Activated CD4-positive, alpha-beta T cell treated with anti-CD3 and anti-CD28 coated beads for 24 hours (primary cell): Measurements from ENCODE around the gene AMOT.
"Not testable (repeated sequence)": the region's sequence is repeated elsewhere in the genome, so short reads cannot be mapped to it uniquely, and the experiment has no call there.

Source experiments
- DNase-seq, 2 donors: peaks; one replicate each; pipeline ENCODE4 v3.0.0-alpha.2; 2020; ENCODE audit warnings: low read depth in 2 of 2

Gene AMOT, protein sequence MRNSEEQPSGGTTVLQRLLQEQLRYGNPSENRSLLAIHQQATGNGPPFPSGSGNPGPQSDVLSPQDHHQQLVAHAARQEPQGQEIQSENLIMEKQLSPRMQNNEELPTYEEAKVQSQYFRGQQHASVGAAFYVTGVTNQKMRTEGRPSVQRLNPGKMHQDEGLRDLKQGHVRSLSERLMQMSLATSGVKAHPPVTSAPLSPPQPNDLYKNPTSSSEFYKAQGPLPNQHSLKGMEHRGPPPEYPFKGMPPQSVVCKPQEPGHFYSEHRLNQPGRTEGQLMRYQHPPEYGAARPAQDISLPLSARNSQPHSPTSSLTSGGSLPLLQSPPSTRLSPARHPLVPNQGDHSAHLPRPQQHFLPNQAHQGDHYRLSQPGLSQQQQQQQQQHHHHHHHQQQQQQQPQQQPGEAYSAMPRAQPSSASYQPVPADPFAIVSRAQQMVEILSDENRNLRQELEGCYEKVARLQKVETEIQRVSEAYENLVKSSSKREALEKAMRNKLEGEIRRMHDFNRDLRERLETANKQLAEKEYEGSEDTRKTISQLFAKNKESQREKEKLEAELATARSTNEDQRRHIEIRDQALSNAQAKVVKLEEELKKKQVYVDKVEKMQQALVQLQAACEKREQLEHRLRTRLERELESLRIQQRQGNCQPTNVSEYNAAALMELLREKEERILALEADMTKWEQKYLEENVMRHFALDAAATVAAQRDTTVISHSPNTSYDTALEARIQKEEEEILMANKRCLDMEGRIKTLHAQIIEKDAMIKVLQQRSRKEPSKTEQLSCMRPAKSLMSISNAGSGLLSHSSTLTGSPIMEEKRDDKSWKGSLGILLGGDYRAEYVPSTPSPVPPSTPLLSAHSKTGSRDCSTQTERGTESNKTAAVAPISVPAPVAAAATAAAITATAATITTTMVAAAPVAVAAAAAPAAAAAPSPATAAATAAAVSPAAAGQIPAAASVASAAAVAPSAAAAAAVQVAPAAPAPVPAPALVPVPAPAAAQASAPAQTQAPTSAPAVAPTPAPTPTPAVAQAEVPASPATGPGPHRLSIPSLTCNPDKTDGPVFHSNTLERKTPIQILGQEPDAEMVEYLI

DNA sequence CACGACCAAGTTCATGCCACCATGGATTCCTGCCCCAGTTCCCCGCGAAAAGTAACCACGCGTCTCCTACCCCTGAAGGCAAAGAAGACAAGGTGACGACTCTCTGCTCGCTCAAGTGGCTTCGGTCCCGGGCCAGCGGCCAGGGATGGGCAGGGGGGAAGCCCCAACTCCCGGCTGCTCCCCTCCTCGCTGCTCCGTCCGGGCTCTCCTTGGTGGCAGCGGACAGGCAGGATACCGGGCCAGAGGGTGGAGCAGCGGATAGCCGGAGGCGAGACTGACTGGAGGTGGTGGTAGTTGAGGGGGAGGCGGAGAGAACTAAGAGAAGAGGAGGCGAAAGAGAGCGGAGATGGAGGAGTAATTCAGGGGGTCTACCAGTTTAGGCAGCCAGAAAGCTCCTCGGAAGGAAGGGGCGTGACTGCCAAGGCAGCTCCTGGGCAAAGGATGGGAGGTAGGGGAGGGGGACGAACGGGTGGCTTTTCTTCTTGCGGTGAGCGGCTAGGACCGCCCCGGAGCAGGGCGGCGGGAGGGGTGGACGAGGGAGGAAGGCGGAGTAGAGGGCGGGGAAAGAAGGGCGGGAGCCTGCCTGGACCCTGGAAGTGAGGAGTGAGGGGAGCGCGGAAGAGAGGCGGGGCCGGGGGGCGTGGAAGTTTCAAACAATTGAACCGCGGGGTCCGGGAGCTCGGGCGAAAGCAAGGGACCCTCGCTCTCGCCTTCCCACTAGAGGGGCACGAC, at the start of gene AMOT:
TSS of gene AMOT (minus strand) at position 450 of the 732 bp plus-strand sequence. CDS start 17,705 bp downstream, outside the sequence.
- DNase-seq, result peak; percentile 24 to 30

DNA sequence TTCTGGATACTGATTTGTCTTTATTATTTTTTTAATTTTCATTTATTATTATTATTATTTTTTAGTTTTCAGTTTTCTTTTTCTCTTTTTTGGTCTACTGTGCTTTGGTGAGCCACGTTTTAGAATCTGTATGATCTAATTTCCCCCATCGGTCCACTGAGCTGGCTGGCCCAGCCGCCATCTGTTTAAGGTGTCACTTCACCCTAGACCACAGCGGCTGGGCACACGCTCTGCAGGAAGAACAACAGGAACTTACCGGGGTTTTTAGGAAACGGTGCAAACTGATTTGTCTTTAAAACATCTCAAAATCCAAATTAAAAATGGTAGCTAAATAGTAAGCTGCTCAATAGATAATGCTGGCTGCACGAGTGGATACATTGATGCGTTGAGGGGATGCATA, 48.8 kb upstream of the AMOT start:
- DNase-seq, result no peak

- no peak for DNase-seq
Observed at GRCh38 chrX:112888916-112889315, 48.3 kb upstream of the AMOT start.

DNA sequence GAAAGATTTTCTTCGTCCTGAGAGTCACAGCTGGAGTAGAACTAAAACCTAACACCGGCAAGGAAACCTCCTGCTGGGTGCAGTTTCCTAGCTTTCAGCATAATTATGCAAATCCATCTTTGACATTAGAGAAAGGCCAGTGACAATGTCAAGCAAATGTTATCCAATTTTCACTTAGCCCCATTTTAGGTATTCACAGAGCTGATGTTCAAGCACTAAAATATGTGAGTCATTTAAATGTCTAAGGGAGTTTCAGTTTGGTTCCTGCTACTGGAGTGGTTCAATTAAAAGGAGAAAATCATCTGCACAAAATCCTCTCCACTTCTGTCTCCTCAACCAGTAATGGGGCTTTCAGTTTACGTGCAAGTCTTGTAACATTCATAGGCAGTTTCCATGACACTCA, 37.1 kb upstream of the AMOT start:
- no peak for DNase-seq

GRCh38 chrX:112874614-112875013, 34.0 kb upstream of the AMOT start:
- DNase-seq, result no peak

DNA sequence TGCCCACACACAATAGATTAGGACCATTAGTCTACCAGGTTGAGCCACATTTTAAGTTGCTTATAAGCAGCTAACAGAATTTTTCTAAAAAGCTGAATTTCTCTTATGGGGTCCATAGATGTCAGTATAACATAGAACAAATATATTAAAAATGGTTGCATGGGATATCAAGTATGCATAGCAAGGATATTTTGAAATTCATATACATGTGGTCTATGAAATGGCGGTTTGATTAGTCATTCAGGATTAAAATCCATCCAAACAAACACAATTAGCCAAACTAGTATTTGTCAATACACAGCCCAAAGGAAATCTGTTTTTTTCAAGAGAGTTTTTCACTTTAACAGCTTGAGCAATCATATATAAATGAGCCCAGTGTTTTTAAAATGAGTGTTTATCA, 33.5 kb upstream of the AMOT start:
- DNase-seq, result no peak

DNA sequence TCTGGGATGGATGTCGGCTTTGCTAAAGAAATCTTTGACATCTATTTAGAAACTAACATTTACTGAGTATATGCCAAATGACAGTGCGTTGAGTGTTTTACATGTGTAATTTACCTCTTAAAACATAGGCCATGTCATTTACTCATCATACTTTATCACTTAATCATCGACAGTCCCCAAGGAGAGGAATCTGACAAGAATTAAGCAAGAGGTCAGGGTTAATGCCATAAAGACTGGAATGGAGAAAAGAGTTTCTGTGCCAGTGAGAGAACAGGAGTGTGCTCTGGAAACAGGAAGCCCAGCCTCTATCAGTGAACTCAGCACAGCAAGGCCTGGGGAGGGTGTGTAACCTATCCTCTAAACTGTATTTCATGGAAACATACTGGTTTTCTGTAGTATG, 28.0 kb upstream of the AMOT start:
- DNase-seq, result no peak

DNA sequence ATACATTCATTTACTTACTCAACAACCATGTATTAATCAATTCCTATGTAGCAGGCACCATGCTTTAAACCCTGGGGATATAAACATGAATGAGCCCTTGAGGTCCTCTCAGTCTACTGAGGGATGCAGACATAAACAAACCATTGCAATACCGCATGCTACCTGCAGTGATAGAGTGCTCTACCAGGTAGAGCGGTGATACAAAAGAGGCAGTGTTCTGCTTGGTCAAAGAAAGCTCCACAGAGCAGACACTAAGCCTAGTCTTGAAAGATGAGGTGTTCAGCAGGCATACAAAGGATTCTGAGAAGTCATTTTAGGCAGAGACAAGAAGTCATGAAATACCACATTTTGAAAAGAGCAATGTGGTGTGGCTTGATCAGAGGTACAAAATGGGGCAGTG, 26.9 kb upstream of the AMOT start:
- no peak for DNase-seq

- DNase-seq, result no peak
Observed at GRCh38 chrX:112866175-112866574, 25.5 kb upstream of the AMOT start.

- no peak for DNase-seq
Observed at GRCh38 chrX:112865464-112866025, 24.9 kb upstream of the AMOT start.

- no peak for DNase-seq
Observed at GRCh38 chrX:112863850-112864249, 23.2 kb upstream of the AMOT start.

GRCh38 chrX:112857478-112857878, 16.8 kb upstream of the AMOT start:
- DNase-seq, result no peak

DNA sequence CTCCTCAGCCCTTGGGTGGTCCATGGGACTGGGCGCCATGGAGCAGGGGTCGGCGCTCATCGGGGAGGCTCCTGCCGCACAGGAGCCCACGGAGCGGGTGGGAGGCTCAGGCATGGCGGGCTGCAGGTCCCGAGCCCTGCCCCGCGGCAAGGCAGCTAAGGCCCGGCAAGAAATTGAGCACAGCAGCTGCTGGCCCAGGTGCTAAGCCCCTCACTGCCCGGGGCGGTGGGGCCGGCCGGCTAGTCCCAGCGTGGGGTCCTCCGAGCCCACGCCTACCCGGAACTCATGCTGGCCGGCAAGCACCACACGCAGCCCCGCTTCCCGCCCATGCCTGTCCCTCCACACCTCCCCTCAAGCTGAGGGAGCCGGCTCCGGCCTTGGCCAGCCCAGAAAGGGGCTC, 14.3 kb upstream of the AMOT start:
- DNase-seq, result not testable (repeated sequence)

DNA sequence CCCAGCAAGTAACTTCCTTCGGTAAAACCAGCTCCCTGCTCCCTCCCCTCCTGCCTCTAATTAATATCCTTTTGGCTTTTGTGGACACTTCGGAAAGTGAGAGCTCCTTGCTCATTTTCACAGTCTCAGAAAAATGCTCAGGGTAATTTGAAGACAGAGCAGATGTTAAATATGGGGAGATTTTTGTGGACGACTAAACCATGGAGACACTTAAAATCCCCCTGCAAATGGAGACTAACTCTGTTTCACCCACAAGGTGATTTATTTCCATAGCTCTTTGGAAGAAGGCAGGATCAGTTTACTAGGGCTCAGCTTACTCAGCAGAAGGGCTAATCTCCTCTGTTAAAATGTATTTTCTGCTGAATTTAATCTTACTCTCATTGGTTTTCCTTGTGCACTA, 12.2 kb upstream of the AMOT start:
- no peak for DNase-seq

DNA sequence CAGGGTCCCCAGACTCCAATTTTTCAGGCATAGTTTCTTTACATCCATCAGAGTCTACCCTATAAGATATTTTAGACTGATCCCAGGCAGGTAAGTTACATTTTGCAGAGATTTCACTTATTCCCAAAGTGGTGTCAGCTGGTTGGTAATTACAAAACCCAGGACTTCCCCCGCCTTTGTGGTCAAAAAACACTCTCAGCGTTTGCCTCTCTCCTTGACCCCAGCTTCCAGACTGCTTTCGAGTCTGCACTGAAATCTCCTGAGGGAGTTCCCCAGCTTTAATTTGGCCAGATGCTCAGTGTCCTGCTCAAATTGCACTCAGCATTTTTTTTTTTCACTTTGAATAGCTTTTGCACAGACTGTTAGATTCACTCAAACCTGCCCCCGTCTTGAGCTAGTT, 11.2 kb upstream of the AMOT start:
- no peak for DNase-seq

DNA sequence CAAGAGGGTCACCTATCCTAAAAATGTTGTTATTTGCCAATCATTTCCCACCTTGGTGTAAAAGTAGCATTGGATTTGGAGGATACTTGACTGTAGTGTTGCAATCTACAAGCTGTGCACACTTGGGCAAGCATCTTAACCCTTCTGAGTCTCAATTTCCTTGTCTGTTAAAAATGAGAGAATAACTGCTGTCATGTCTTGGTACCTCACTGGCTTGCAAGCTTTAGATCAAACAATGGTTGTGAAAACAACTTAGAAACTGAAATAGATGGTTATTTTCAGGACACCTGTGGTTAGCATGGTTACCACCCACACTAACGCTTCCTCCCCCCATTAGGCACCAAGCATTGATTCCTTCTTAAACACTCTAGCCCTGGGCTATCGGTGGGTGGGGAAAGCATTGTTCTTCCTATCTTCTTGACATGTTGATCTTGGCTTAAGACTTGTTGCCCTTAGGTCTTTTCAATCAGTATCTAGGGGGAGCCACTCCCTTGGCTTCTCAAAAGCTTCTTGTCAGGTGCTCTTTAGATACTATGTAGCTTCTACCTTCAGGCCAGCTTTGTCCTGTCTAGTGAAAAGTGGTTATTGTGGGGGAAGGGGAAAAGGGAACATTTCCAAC, 10.6 kb upstream of the AMOT start:
- no peak for DNase-seq

DNA sequence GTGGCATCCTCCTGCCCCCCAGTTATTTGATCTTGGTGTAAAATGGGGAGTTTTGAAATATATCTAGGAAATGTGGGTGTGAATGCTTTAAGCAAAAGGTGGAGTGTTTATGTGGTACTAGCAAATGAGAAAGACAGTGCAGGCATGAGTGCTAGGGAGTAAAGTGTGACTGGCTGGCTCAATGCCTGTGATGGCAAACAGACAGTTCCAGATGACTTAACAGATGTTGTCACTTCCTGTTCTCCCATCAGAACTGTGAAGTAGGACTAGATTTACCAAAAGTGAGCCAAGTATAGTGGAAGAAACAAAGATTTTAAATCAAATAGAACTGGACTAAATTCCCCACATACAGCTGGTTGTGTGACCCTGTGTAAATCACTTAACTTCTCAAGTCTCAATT, 8.4 kb upstream of the AMOT start:
- DNase-seq, result no peak

- DNase-seq, result no peak
Observed at GRCh38 chrX:112846782-112847181, 6.2 kb upstream of the AMOT start.

DNA sequence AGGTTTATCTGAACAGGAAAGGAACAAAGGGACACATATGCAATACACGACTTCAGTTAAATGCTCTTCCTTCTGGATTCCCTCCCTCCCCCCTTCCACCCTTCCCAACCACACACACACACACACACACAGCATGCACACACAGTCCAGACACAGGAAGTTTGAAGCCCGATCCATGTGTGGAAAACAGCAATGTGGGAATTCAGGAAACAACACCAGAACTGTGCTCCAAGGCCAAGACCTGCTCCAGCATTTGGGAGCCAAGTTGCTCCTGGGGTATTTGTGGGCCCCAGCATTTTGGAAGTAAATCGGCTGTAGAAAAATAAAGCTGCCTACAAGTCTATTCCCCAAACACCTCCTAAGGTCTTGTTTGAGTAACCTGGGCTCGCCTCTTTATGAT, 5.6 kb upstream of the AMOT start:
- DNase-seq, result no peak

- DNase-seq, result no peak
Observed at GRCh38 chrX:112844250-112844649, 3.6 kb upstream of the AMOT start.

DNA sequence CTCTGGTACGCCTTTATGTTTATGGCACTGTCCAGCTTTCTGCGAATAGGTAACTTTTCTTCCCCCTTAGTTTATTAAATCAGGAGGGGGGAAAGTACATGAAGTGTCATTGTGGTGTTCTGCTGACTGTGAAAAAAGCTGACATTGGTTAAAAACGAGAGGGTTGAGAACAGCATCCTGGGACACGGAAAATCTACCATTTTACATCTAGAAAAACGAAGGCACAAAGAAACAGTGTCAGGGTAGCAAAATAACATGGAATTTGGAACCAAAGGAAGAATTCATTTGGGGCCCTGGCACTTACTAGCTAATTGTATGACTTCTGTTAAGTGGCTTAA, 1.2 kb upstream of the AMOT start:
- no peak for DNase-seq
